ENCODE results near the gene ACTRT2. TPM values are rescaled to one million over a fixed set of nuclear protein-coding genes. Genes with fewer than 3 reads are reported as not detected.

The ACTRT2 gene
- polyA plus RNA-seq, 1 of the 3 experiments (the other 2 are of a cell fraction) = not detected

DNA sequence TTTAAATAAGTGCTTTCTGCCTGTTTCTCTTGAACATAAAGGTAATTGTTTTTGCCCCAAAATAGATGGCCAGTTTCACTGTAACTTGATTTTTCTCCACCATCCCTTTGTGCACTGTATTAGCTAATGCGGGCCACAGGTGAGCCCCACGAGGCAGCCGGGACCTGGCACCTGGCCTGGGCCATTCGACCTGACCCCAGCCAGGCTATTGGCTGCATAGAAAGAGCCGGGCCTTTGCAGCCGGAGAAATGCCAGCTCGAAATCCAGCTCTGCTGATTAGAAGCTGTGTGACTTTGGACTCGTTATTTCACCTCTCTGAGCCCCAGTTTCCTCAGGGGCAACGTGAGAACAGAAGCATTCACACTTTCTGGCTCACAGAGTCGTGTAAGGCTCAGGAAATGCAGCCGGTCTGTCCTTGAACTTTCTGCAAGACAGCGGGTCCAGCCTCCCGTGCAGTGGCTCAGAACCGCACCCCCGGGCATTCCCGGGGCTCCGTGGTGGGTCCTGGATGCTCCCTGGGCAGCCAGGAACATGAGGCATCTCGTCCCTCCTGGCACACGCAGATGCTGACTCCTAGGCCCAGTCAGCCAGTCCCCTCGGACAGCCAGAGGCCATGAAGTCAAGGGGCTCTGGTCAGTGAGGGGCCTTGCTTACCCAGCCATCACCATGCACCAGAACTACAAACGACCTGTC, 37.4 kb upstream of the ACTRT2 start (continued):
- TF ChIP-seq RCOR1 (IDR thresholded peaks at IDR 0.05; ENCODE audit: low read length) (no peak), ZBTB33 (IDR thresholded peaks at IDR 0.05; ENCODE audit: borderline replicate concordance, low read depth) (no peak), RAD21 (IDR thresholded peaks at IDR 0.05; ENCODE audit: low read length) (no peak), CHD2 (IDR thresholded peaks at IDR 0.05; ENCODE audit: low read length, partially characterized antibody) (no peak), YY1 (IDR thresholded peaks at IDR 0.05; ENCODE audit: low read depth) (no peak)

DNA sequence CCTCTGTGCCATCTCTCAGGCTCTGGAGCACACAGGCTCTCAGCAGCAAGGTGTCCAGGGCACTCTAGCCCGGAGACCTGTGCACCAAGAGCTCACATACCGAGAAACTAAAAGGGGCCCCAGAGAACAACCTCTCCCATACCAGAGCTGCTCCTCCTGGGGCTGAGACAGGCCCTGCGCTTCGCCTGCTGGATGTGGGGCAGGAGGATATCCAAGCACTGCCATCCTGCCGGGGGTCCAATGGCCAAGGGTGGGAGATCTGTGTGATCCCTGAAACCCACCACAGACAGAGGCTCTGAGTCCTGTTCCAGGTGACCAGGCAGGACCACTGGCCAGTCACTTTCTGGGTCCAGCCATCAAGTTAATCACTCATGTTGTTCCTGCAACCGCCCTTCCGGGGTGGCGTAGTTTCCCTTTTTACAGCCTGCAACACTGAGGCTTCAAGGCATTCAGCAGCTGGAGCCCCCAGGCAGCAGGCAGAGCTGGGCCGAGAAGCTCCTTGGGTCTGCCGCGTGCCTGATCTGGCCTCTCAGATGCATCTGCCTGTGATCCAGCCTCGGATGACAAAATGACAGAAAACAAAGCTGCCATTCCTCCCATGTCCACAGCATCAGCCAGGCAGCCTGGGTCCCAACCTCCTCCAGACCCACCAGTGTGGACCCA, 36.7 kb upstream of the ACTRT2 start:
- Histone ChIP-seq H3K36me3 (replicated peaks in 1 of 2; ENCODE audit: control insufficient read depth in 1 of 2, insufficient read depth in 2 of 2, low read length in 1 of 2) (no peaks in the 10 kb centered on the region), H3F3A (replicated peaks; ENCODE audit: insufficient read depth) (no peaks in the 10 kb centered on the region), H3K27ac (ENCODE audit: low read depth in 2 of 2, low read length in 1 of 2) (no peak overlapping the region), H3K9ac (no peak overlapping the region), H2AFZ (ENCODE audit: low read depth) (no peak overlapping the region), H3K9me2 (no peaks in the 10 kb centered on the region), H3K79me2 (ENCODE audit: insufficient read depth) (no peaks in the 10 kb centered on the region), H3K4me1 (ENCODE audit: control insufficient read depth in 1 of 2, insufficient read depth in 2 of 2, low read depth in 1 of 2, low read length in 1 of 2) (no peaks in the 10 kb centered on the region), H3K4me3 (ENCODE audit: low read depth in 2 of 2, low read length in 1 of 2) (no peak overlapping the region), H3K9me3 (no peaks in the 10 kb centered on the region), H4K20me1 (ENCODE audit: insufficient read depth) (no peaks in the 10 kb centered on the region), H3K27me3 (ENCODE audit: insufficient read depth) (no peaks in the 10 kb centered on the region), H3K4me2 (no peak overlapping the region)
- ChIA-PET CTCF (interaction anchor here (0.6 kb wide), 1 partner anchor 32 kb away, joined by 3 read pairs; no protein-coding TSS in a partner anchor), POLR2A (no interaction called here)
- TF ChIP-seq JUND (IDR thresholded peaks at IDR 0.05) (no peak), MEF2A (IDR thresholded peaks at IDR 0.05; ENCODE audit: borderline replicate concordance, low read depth) (no peak), NRF1 (IDR thresholded peaks at IDR 0.05; ENCODE audit: low read depth, low read length) (no peak)
- no peak for DNase-seq
- 11% methylated on average over 5 of the region's 12 CpGs for WGBS (ENCODE audit: low lambda C conversion rate)

GRCh38 chr1:2985067-2985561, 36.2 kb upstream of the ACTRT2 start:
- H3K4me2 ChIP-seq = no peak overlapping the region
- no peak overlapping the region for H3K4me3 ChIP-seq (ENCODE audit: low read depth in 2 of 2, low read length in 1 of 2)
- TF ChIP-seq FOXM1 (IDR thresholded peaks at IDR 0.05; ENCODE audit: low read depth) (no peak), TEAD4 (IDR thresholded peaks at IDR 0.05; ENCODE audit: borderline replicate concordance, insufficient read depth) (no peak), CTCF (IDR thresholded peaks at IDR 0.05) (no peak), RFX5 (IDR thresholded peaks at IDR 0.05; ENCODE audit: low read length) (no peak)
- no peaks in the 10 kb centered on the region for H3K27me3 ChIP-seq (ENCODE audit: insufficient read depth)
- H3K4me1 ChIP-seq (ENCODE audit: control insufficient read depth in 1 of 2, insufficient read depth in 2 of 2, low read depth in 1 of 2, low read length in 1 of 2) = no peaks in the 10 kb centered on the region
- CTCF ChIA-PET = interaction anchor here (0.6 kb wide), 1 partner anchor 33 kb away, joined by 3 read pairs; no protein-coding TSS in a partner anchor
- 0% methylated on average over 3 of the region's 17 CpGs for WGBS (ENCODE audit: low lambda C conversion rate)
- H2AFZ ChIP-seq (ENCODE audit: low read depth) = no peak overlapping the region
- no peak for DNase-seq
- H3K9me3 ChIP-seq = no peaks in the 10 kb centered on the region
- H3K9me2 ChIP-seq = no peaks in the 10 kb centered on the region
- POLR2A ChIA-PET = no interaction called here
- no peaks in the 10 kb centered on the region for H3F3A ChIP-seq (replicated peaks; ENCODE audit: insufficient read depth)
- no peaks in the 10 kb centered on the region for H4K20me1 ChIP-seq (ENCODE audit: insufficient read depth)
- H3K27ac ChIP-seq (ENCODE audit: low read depth in 2 of 2, low read length in 1 of 2) = no peak overlapping the region
- H3K79me2 ChIP-seq (ENCODE audit: insufficient read depth) = no peaks in the 10 kb centered on the region
- no peaks in the 10 kb centered on the region for H3K36me3 ChIP-seq (replicated peaks in 1 of 2; ENCODE audit: control insufficient read depth in 1 of 2, insufficient read depth in 2 of 2, low read length in 1 of 2)
- H3K9ac ChIP-seq = no peak overlapping the region

Measured in SK-N-SH (cell line).